HepG2 (cell line): ENCODE data around the gene SLC5A8. TPM values are rescaled to one million over a fixed set of nuclear protein-coding genes. Genes with fewer than 3 reads are reported as not detected.

ENCODE experiments used
- NBN ChIP-seq: fragments of 450-650 bp; conservative IDR thresholded peaks from 2 replicates; pipeline ENCODE4 v1.6.1; 2017
- SRF ChIP-seq: IDR thresholded peaks from 2 replicates; pipeline ENCODE4 v1.6.1; 2011; ENCODE audit warnings: mild to moderate bottlenecking, low read depth, low read length, moderate library complexity
- TAF15 ChIP-seq: fragments of 200-400 bp; formaldehyde crosslinking; IDR thresholded peaks from one replicate; pipeline ENCODE4 v1.6.1; 2018; ENCODE audit warnings: mild to moderate bottlenecking, low read depth, low read length; ENCODE audit not compliant: poor library complexity, severe bottlenecking
- ZNF383 ChIP-seq: sonication (generic); formaldehyde crosslinking; IDR thresholded peaks from 2 replicates; pipeline ENCODE4 v1.4.0; 2020; ENCODE audit warnings: missing genetic modification reagents, mild to moderate bottlenecking, borderline replicate concordance
- ZSCAN20 ChIP-seq: sonication (generic); formaldehyde crosslinking; IDR thresholded peaks from 2 replicates; pipeline ENCODE4 v1.4.0; 2020; ENCODE audit warnings: missing genetic modification reagents, mild to moderate bottlenecking, borderline replicate concordance
- polyA plus RNA-seq, 8 experiments: library from polyadenylated mRNA; depleted of rRNA in 3 of 8; stranded (reverse) in 7 of 8; unstranded in 1 of 8; fragments of >200 nt; fragmentation: Illumina TruSeq in 4 of 8; extraction: Trizol in 4 of 8; gene quantifications; 2 replicates each; pipeline versions ENCODE4 v1.2.1 to v1.2.3, GENCODE V29; 2011 to 2016; ENCODE audit warnings: low read depth in 4 of 8, missing spikeins in 1 of 8, mixed read lengths in 1 of 8; ENCODE audit not compliant: insufficient read depth in 1 of 8
- total RNA-seq, 5 experiments: library from RNA; depleted of rRNA; stranded (reverse); fragments of >200 nt; fragmentation: Illumina TruSeq; extraction: Trizol; gene quantifications; 2 replicates each; pipeline ENCODE4 v1.2.3, GENCODE V29; 2016; ENCODE audit warnings: low read depth in 1 of 5
- TF ChIP-seq, protein P1 (sequence below): sonication (generic); formaldehyde crosslinking; IDR thresholded peaks from 2 replicates; pipeline ENCODE4 v1.5.0; 2020; ENCODE audit warnings: missing genetic modification reagents, mild to moderate bottlenecking, borderline replicate concordance
- TF ChIP-seq, protein P2 (sequence below): IDR thresholded peaks from 2 replicates; pipeline ENCODE4 v1.6.1; 2016; ENCODE audit warnings: mild to moderate bottlenecking, missing biosample characterization, missing genetic modification reagents
- TF ChIP-seq, protein P3 (sequence below): sonication (generic); formaldehyde crosslinking; IDR thresholded peaks from 2 replicates; pipeline ENCODE4 v1.8.0; 2022; ENCODE audit warnings: mild to moderate bottlenecking, missing genetic modification reagents, moderate library complexity
- TF ChIP-seq, protein P4 (sequence below): sonication (generic); formaldehyde crosslinking; IDR thresholded peaks from 2 replicates; pipeline ENCODE4 v1.5.0; 2020; ENCODE audit warnings: mild to moderate bottlenecking, missing genetic modification reagents
- TF ChIP-seq, protein P5 (sequence below): IDR thresholded peaks from 2 replicates; pipeline ENCODE4 v1.6.1; 2016; ENCODE audit warnings: low read depth, borderline replicate concordance
- TF ChIP-seq, protein P6 (sequence below): sonication (generic); formaldehyde crosslinking; IDR thresholded peaks from 2 replicates; pipeline ENCODE4 v1.5.0; 2020; ENCODE audit warnings: missing genetic modification reagents

The SLC5A8 gene
- total and polyA plus RNA-seq, 2 of the 13 experiments (the other 11 are each of a cell fraction or from before 2014, with no cell fraction given) = not detected

DNA sequence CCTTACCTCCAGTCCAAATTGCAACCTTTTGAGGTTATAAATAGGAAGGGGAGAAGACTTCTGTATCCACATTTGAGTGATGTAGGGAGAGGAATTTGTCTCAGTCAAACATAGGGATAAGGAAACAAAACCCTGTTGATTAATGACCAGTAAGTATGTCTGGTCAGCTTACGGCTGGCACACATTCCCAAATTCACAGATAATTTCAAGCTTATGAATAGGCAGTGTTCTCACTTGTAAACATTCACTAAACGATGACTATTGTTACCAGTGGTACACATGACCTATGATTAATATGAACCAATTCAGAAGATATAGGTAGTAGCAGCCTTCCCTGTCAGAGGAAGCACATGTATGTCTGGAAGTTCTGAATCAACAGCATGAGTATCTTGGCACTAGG, 33.0 kb upstream of the SLC5A8 start (continued):
- TF ChIP-seq, protein P1, sequence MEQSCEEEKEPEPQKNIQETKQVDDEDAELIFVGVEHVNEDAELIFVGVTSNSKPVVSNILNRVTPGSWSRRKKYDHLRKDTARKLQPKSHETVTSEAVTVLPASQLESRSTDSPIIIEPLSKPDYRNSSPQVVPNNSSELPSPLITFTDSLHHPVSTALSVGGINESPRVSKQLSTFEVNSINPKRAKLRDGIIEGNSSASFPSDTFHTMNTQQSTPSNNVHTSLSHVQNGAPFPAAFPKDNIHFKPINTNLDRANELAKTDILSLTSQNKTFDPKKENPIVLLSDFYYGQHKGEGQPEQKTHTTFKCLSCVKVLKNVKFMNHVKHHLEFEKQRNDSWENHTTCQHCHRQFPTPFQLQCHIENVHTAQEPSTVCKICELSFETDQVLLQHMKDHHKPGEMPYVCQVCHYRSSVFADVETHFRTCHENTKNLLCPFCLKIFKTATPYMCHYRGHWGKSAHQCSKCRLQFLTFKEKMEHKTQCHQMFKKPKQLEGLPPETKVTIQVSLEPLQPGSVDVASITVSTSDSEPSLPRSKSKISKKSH (CRISPR knock-in tag) = no peak
- no peak for TF ChIP-seq TAF15
- TF ChIP-seq ZNF383 = no peak
- TF ChIP-seq, protein P2, sequence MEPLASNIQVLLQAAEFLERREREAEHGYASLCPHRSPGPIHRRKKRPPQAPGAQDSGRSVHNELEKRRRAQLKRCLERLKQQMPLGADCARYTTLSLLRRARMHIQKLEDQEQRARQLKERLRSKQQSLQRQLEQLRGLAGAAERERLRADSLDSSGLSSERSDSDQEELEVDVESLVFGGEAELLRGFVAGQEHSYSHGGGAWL = no peak
- TF ChIP-seq NBN = no peak
- TF ChIP-seq, protein P3, sequence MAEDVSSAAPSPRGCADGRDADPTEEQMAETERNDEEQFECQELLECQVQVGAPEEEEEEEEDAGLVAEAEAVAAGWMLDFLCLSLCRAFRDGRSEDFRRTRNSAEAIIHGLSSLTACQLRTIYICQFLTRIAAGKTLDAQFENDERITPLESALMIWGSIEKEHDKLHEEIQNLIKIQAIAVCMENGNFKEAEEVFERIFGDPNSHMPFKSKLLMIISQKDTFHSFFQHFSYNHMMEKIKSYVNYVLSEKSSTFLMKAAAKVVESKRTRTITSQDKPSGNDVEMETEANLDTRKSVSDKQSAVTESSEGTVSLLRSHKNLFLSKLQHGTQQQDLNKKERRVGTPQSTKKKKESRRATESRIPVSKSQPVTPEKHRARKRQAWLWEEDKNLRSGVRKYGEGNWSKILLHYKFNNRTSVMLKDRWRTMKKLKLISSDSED (CRISPR knock-in tag) = no peak
- no peak for TF ChIP-seq ZSCAN20 (CRISPR knock-in tag)
- TF ChIP-seq, protein P4, sequence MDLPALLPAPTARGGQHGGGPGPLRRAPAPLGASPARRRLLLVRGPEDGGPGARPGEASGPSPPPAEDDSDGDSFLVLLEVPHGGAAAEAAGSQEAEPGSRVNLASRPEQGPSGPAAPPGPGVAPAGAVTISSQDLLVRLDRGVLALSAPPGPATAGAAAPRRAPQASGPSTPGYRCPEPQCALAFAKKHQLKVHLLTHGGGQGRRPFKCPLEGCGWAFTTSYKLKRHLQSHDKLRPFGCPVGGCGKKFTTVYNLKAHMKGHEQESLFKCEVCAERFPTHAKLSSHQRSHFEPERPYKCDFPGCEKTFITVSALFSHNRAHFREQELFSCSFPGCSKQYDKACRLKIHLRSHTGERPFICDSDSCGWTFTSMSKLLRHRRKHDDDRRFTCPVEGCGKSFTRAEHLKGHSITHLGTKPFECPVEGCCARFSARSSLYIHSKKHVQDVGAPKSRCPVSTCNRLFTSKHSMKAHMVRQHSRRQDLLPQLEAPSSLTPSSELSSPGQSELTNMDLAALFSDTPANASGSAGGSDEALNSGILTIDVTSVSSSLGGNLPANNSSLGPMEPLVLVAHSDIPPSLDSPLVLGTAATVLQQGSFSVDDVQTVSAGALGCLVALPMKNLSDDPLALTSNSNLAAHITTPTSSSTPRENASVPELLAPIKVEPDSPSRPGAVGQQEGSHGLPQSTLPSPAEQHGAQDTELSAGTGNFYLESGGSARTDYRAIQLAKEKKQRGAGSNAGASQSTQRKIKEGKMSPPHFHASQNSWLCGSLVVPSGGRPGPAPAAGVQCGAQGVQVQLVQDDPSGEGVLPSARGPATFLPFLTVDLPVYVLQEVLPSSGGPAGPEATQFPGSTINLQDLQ (CRISPR knock-in tag) = no peak
- no peak for TF ChIP-seq SRF
- TF ChIP-seq, protein P5, sequence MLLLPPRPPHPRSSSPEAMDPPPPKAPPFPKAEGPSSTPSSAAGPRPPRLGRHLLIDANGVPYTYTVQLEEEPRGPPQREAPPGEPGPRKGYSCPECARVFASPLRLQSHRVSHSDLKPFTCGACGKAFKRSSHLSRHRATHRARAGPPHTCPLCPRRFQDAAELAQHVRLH (CRISPR knock-in tag) = no peak
- TF ChIP-seq, protein P6, sequence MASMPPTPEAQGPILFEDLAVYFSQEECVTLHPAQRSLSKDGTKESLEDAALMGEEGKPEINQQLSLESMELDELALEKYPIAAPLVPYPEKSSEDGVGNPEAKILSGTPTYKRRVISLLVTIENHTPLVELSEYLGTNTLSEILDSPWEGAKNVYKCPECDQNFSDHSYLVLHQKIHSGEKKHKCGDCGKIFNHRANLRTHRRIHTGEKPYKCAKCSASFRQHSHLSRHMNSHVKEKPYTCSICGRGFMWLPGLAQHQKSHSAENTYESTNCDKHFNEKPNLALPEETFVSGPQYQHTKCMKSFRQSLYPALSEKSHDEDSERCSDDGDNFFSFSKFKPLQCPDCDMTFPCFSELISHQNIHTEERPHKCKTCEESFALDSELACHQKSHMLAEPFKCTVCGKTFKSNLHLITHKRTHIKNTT (CRISPR knock-in tag) = no peak
- TF ChIP-seq, all 625 proteins: peak for 0
